Measurements from ENCODE around the gene FOXA3. TPM values are rescaled to one million over a fixed set of nuclear protein-coding genes. Genes with fewer than 3 reads are reported as not detected.

The FOXA3 gene
- total and polyA plus RNA-seq, 10 of the 15 experiments (the other 5 are each of a cell fraction or from before 2014, with no cell fraction given), result 0.04 to 0.83 (median 0.11) TPM; not detected in 5

DNA sequence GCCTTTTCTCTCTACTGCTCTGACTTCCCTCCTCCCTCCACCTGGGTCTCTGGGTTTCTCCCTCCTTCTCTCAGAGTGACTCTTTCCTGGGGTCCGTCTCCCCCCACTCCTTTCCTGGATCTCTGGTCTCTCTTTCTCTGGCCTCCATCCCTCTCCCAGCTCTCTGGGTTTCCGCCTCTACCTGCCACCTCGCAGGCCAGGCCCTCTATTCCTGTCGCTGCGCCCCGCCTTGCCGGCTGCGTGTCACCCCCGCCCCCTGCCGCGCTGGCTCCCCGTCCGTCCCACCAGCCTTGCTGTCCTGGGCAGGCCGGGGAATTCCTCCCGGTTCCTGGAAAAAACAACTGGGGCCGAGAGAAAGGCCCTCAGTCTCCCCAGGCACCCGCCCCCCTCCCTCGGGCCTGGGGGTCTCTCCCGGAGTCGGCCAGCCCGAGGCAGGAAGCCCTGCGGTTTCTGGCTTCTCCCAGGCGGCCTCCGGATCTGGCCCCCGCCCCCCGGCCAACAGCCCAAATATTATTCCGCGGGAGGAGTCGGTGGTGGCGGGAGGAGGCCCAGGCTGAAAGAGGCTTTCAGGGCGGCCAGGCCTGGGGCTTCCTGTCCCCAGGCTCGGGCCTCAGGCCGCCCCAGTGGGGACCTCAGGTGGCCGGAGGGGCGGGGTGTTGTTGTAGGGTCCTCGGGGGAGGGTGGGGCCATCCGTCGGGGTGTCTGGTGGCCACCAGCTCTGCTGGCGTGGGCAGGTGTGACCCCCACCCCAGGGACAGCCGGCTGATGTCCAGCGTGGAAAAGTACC, 12.5 kb downstream of the FOXA3 start:
- CTCF ChIA-PET, result interaction anchor here (1.1 to 1.2 kb wide), 2 partner anchors 12 to 13 kb away, joined by 3 read pairs; partner anchors contain the start of gene FOXA3
- TF ChIP-seq, protein P1, sequence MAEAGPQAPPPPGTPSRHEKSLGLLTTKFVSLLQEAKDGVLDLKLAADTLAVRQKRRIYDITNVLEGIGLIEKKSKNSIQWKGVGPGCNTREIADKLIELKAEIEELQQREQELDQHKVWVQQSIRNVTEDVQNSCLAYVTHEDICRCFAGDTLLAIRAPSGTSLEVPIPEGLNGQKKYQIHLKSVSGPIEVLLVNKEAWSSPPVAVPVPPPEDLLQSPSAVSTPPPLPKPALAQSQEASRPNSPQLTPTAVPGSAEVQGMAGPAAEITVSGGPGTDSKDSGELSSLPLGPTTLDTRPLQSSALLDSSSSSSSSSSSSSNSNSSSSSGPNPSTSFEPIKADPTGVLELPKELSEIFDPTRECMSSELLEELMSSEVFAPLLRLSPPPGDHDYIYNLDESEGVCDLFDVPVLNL (IDR thresholded peaks at IDR 0.05; ENCODE audit: low read depth, low read length), result no peak
- TF ChIP-seq, protein P2, sequence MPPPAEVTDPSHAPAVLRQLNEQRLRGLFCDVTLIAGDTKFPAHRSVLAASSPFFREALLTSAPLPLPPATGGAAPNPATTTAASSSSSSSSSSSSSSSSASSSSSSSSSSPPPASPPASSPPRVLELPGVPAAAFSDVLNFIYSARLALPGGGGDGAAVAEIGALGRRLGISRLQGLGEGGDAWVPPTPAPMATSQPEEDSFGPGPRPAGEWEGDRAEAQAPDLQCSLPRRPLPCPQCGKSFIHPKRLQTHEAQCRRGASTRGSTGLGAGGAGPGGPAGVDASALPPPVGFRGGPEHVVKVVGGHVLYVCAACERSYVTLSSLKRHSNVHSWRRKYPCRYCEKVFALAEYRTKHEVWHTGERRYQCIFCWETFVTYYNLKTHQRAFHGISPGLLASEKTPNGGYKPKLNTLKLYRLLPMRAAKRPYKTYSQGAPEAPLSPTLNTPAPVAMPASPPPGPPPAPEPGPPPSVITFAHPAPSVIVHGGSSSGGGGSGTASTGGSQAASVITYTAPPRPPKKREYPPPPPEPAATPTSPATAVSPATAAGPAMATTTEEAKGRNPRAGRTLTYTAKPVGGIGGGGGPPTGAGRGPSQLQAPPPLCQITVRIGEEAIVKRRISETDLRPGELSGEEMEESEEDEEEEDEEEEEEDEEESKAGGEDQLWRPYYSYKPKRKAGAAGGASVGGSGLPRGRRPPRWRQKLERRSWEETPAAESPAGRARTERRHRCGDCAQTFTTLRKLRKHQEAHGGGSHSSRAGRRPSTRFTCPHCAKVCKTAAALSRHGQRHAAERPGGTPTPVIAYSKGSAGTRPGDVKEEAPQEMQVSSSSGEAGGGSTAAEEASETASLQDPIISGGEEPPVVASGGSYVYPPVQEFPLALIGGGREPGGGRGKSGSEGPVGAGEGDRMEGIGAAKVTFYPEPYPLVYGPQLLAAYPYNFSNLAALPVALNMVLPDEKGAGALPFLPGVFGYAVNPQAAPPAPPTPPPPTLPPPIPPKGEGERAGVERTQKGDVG (CRISPR knock-in tag; IDR thresholded peaks at IDR 0.05), result no peak
- TF ChIP-seq ATF7 (IDR thresholded peaks at IDR 0.05; ENCODE audit: low read depth) (peak; percentile 0; the same call in 1 of the 2 replicates), YBX1 (IDR thresholded peaks at IDR 0.05) (no peak), NFIC (IDR thresholded peaks at IDR 0.05; ENCODE audit: low read depth, low read length) (no peak), SRF (IDR thresholded peaks at IDR 0.05; ENCODE audit: low read depth in 2 of 2, low read length in 2 of 2) (no peak), SIX5 (IDR thresholded peaks at IDR 0.05; ENCODE audit: low read depth, low read length, severe bottlenecking) (no peak), EP300 (IDR thresholded peaks at IDR 0.05; ENCODE audit: borderline replicate concordance in 1 of 2, control insufficient read depth in 1 of 2, low read depth in 2 of 2, low read length in 2 of 2) (no peak), PAX5 (IDR thresholded peaks at IDR 0.05; ENCODE audit: borderline replicate concordance, low read depth, low read length) (no peak), NFYA (IDR thresholded peaks at IDR 0.05; ENCODE audit: borderline replicate concordance, low read depth, low read length) (no peak)
- TF ChIP-seq, protein P3, sequence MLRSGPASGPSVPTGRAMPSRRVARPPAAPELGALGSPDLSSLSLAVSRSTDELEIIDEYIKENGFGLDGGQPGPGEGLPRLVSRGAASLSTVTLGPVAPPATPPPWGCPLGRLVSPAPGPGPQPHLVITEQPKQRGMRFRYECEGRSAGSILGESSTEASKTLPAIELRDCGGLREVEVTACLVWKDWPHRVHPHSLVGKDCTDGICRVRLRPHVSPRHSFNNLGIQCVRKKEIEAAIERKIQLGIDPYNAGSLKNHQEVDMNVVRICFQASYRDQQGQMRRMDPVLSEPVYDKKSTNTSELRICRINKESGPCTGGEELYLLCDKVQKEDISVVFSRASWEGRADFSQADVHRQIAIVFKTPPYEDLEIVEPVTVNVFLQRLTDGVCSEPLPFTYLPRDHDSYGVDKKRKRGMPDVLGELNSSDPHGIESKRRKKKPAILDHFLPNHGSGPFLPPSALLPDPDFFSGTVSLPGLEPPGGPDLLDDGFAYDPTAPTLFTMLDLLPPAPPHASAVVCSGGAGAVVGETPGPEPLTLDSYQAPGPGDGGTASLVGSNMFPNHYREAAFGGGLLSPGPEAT (IDR thresholded peaks at IDR 0.05; ENCODE audit: low read depth), result 0 out of 2 replicates have a peak, but pooled peaks have one; percentile 29
- TF ChIP-seq, protein P4, sequence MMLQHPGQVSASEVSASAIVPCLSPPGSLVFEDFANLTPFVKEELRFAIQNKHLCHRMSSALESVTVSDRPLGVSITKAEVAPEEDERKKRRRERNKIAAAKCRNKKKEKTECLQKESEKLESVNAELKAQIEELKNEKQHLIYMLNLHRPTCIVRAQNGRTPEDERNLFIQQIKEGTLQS (IDR thresholded peaks at IDR 0.05; ENCODE audit: borderline replicate concordance, extremely low read depth, low read depth, low read length), result no peak

More for the DNA sequence above, 12.5 kb downstream of the FOXA3 start:
- Histone ChIP-seq H3K4me3 (peak overlapping the region; percentile 48), H3K4me2 (ENCODE audit: control insufficient read depth, insufficient read depth) (peak overlapping the region; percentile 81), H3K36me3 (ENCODE audit: control insufficient read depth in 2 of 2, insufficient read depth in 2 of 2, low read length in 1 of 2) (no peaks in the 10 kb centered on the region), H3K9ac (ENCODE audit: control insufficient read depth, insufficient read depth, low read length) (peak overlapping the region; percentile 69), H4K20me1 (ENCODE audit: control insufficient read depth, insufficient read depth) (no peaks in the 10 kb centered on the region), H3K9me3 (replicated peaks; ENCODE audit: control insufficient read depth, insufficient read depth, low read length) (no peaks in the 10 kb centered on the region), H3K79me2 (ENCODE audit: control insufficient read depth, insufficient read depth, low read length) (no peaks in the 10 kb centered on the region), H3K27ac (ENCODE audit: control insufficient read depth, insufficient read depth) (peak overlapping the region; percentile 17; the same call in 1 of the 2 replicates), H2AFZ (ENCODE audit: control insufficient read depth, low read depth, low read length) (peak overlapping the region; percentile 86), H3K27me3 (replicated peaks in 1 of 2; ENCODE audit: control insufficient read depth in 2 of 2, insufficient read depth in 2 of 2, low read length in 1 of 2) (no peaks in the 10 kb centered on the region), H3K4me1 (ENCODE audit: control insufficient read depth, insufficient read depth, low read length) (peaks cover 14% of the 10 kb centered on the region)
- ChIA-PET POLR2A (interaction anchor here (0.7 to 1.5 kb wide), 5 partner anchors 9 to 1031 kb away, joined by 3 to 4 read pairs (median 3); partner anchors contain the start of genes FOXA3, IRF2BP1 and SYMPK), SMC1A (ENCODE audit: uncharacterized antibody, unreplicated experiment) (interaction anchor here (1.2 kb wide), 1 partner anchor 12 kb away, joined by 4 read pairs; no protein-coding TSS in a partner anchor), RAD21 (ENCODE audit: unreplicated experiment) (interaction anchor here (1.2 kb wide), 1 partner anchor 12 kb away, joined by 4 read pairs; the partner anchor contains the start of gene FOXA3)
- in situ Hi-C loops (cut with MboI), result no loop called here
- BruUV-seq (replicated peaks), result no TSS peak
- DNase-seq (ENCODE audit: low read depth, low spot score) (no peak), ATAC-seq (peak; percentile 73), FAIRE-seq (no peak)
- 9% methylated on average over 39 of the region's 41 CpGs for WGBS (ENCODE audit: insufficient coverage, insufficient replicate concordance, low lambda C conversion rate, missing lambda C conversion rate)
- intact Hi-C loops (cut with micrococcal nuclease; ENCODE audit: unreplicated experiment), result no loop called here

Measured in GM12878 (cell line).